WTC11 (cell line): Measurements from ENCODE around the gene MAP1LC3B. TPM values are rescaled to one million over a fixed set of nuclear protein-coding genes. Genes with fewer than 3 reads are reported as not detected.
A peak's percentile ranks its signal among the peaks of the same experiment; 100 is the strongest.

Experiments used
- ATAC-seq: fragments of 200-7000 bp; cut with Tn5 transposase; 2 replicates; pipeline ENCODE4 v1.10.0; 2021; ENCODE audit warnings: mild to moderate bottlenecking, moderate library complexity
- CTCF ChIA-PET: fragments of 300-600 bp; sonication (Branson Sonifier 250); formaldehyde crosslinking; loops from one replicate; lab custom pipeline; 2021; ENCODE audit warnings: antibody characterized with exemption; lab: Charles Lee
- POLR2A ChIA-PET: fragments of 350-600 bp; sonication (Branson Sonifier 250); formaldehyde crosslinking; loops from one replicate; lab custom pipeline; 2021; ENCODE audit warnings: antibody characterized with exemption; lab: Charles Lee
- DNase-seq: peaks from one replicate; pipeline ENCODE4 v3.0.0; 2021; ENCODE audit warnings: low spot score
- H3K27ac Mint-ChIP-seq: 2 replicates; pipeline ENCODE4 v1.8.0; 2021; ENCODE audit warnings: mixed read lengths
- H3K27me3 Mint-ChIP-seq: 2 replicates; pipeline ENCODE4 v1.8.0; 2021; ENCODE audit warnings: low read depth, mild to moderate bottlenecking, moderate library complexity, mixed read lengths
- H3K36me3 Mint-ChIP-seq: 2 replicates; pipeline ENCODE4 v1.8.0; 2021; ENCODE audit warnings: mixed read lengths
- H3K4me1 Mint-ChIP-seq: 2 replicates; pipeline ENCODE4 v1.8.0; 2022; ENCODE audit warnings: mixed read lengths
- H3K4me3 Mint-ChIP-seq: 2 replicates; pipeline ENCODE4 v1.8.0; 2021; ENCODE audit warnings: mild to moderate bottlenecking, moderate library complexity, mixed read lengths
- H3K9me3 Mint-ChIP-seq: 2 replicates; pipeline ENCODE4 v1.8.0; 2021; ENCODE audit warnings: mixed read lengths
- AFF4 ChIP-seq: sonication (generic); formaldehyde crosslinking; IDR thresholded peaks from 2 replicates; pipeline ENCODE4 v1.8.1; 2023; ENCODE audit warnings: mild to moderate bottlenecking, missing genetic modification reagents, borderline replicate concordance
- ATF1 ChIP-seq: sonication (generic); formaldehyde crosslinking; IDR thresholded peaks from 2 replicates; pipeline ENCODE4 v1.8.1; 2023; ENCODE audit warnings: mild to moderate bottlenecking, moderate library complexity, missing genetic modification reagents
- KAT7 ChIP-seq: sonication (generic); formaldehyde crosslinking; IDR thresholded peaks from 2 replicates; pipeline ENCODE4 v1.8.1; 2023; ENCODE audit warnings: missing genetic modification reagents, mild to moderate bottlenecking, borderline replicate concordance
- MAX ChIP-seq: sonication (generic); formaldehyde crosslinking; IDR thresholded peaks from 2 replicates; pipeline ENCODE4 v1.8.0; 2022; ENCODE audit warnings: mild to moderate bottlenecking, missing genetic modification reagents
- NR1H2 ChIP-seq: sonication (generic); formaldehyde crosslinking; IDR thresholded peaks from 2 replicates; pipeline ENCODE4 v1.9.0; 2021; ENCODE audit warnings: mild to moderate bottlenecking, moderate library complexity, missing genetic modification reagents
- NR2C2 ChIP-seq: sonication (generic); formaldehyde crosslinking; IDR thresholded peaks from 2 replicates; pipeline ENCODE4 v1.8.0; 2022; ENCODE audit warnings: mild to moderate bottlenecking, missing genetic modification reagents
- PRDM15 ChIP-seq: sonication (generic); formaldehyde crosslinking; IDR thresholded peaks from 2 replicates; pipeline ENCODE4 v1.8.0; 2022; ENCODE audit warnings: missing genetic modification reagents
- TP53 ChIP-seq: sonication (generic); formaldehyde crosslinking; IDR thresholded peaks from 2 replicates; pipeline ENCODE4 v1.8.1; 2023; ENCODE audit warnings: mild to moderate bottlenecking, missing genetic modification reagents
- USF2 ChIP-seq: sonication (generic); formaldehyde crosslinking; IDR thresholded peaks from 2 replicates; pipeline ENCODE4 v1.8.1; 2023; ENCODE audit warnings: mild to moderate bottlenecking, missing genetic modification reagents, moderate library complexity
- ZNF121 ChIP-seq: sonication (generic); formaldehyde crosslinking; IDR thresholded peaks from 2 replicates; pipeline ENCODE4 v1.8.0; 2023; ENCODE audit warnings: missing genetic modification reagents
- total RNA-seq: library from RNA; stranded (reverse); gene quantifications from 3 replicates; pipeline ENCODE4 v1.2.3, GENCODE V29; 2021

MAP1LC3B gene
- total RNA-seq, 1 experiment from 2014 or later = 46.9 TPM

GRCh38 chr16:87350681-87351319 lies 41.3 kb upstream of the MAP1LC3B start (continued):
- no peak for TF ChIP-seq ZNF121 (CRISPR knock-in tag)
- no peak for TF ChIP-seq MAX (CRISPR knock-in tag)
- TF ChIP-seq PRDM15 (CRISPR knock-in tag) = no peak
- no peak for TF ChIP-seq ATF1 (CRISPR knock-in tag)

- DNase-seq (no peak), ATAC-seq (no peak)
- no peak overlapping the region for H3K4me3 Mint-ChIP-seq
- no peaks in the 10 kb centered on the region; the same call in none of the 2 replicates for H3K36me3 Mint-ChIP-seq
- POLR2A ChIA-PET = no interaction called here
- TF ChIP-seq AFF4 (CRISPR knock-in tag) (no peak), TP53 (CRISPR knock-in tag) (no peak), ATF1 (CRISPR knock-in tag) (no peak), KAT7 (CRISPR knock-in tag) (no peak), PRDM15 (CRISPR knock-in tag) (no peak), NR2C2 (no peak), NR1H2 (CRISPR knock-in tag) (no peak), USF2 (CRISPR knock-in tag) (no peak)
- no peaks in the 10 kb centered on the region for H3K9me3 Mint-ChIP-seq
- no peaks in the 10 kb centered on the region for H3K4me1 Mint-ChIP-seq
- H3K27ac Mint-ChIP-seq = peak overlapping the region; percentile 53; the same call in 1 of the 2 replicates
- CTCF ChIA-PET = no interaction called here
- no peaks in the 10 kb centered on the region for H3K27me3 Mint-ChIP-seq
These were observed 40.8 kb upstream of the MAP1LC3B start for GRCh38 chr16:87351320-87351698.
